HEK293 (cell line): ENCODE measurements around the gene MRPL20.
"Not testable (repeated sequence)": the region's sequence is repeated elsewhere in the genome, so short reads cannot be mapped to it uniquely, and the experiment has no call there.

ENCODE experiments used
- CTCF ChIA-PET: fragments of 350-600 bp; formaldehyde crosslinking; extraction: SDS; loops from one replicate; lab custom pipeline; 2021; ENCODE audit warnings: antibody characterized with exemption; lab: Yijun Ruan, JAX
- POLR2A ChIA-PET: fragments of 300-600 bp; formaldehyde crosslinking; extraction: SDS; loops from one replicate; lab custom pipeline; 2020; ENCODE audit warnings: antibody characterized with exemption, inconsistent platforms; lab: Yijun Ruan, JAX
- H3K27ac ChIP-seq: fragments of 200-500 bp; sonication (Bioruptor generic); 2 replicates; pipeline ENCODE4 v1.5.1; 2014; ENCODE audit warnings: low read depth, low read length, control low read depth, inconsistent platforms; ENCODE audit errors: extremely low read depth
- H3K36me3 ChIP-seq, 2 experiments: fragments of 200-500 bp in 1 of 2; sonication (Bioruptor generic) in 1 of 2; 1 replicate in 1 of 2; 2 replicates in 1 of 2; pipeline ENCODE4 v1.5.1; 2014 to 2017; ENCODE audit warnings: inconsistent platforms in 2 of 2, low read length in 2 of 2; ENCODE audit not compliant: control insufficient read depth in 2 of 2, insufficient read depth in 1 of 2
- H3K4me1 ChIP-seq: fragments of 200-500 bp; sonication (Bioruptor generic); 2 replicates; pipeline ENCODE4 v1.5.1; 2014; ENCODE audit warnings: mild to moderate bottlenecking, low read length, inconsistent platforms; ENCODE audit not compliant: control insufficient read depth, insufficient read depth
- H3K4me3 ChIP-seq: 2 replicates; pipeline ENCODE4 v1.5.1; 2011; ENCODE audit warnings: low read depth, mild to moderate bottlenecking, control low read depth, low read length, moderate library complexity
- H3K9me3 ChIP-seq: fragments of 200-500 bp; sonication (Bioruptor generic); 2 replicates; pipeline ENCODE4 v1.5.1; 2014; ENCODE audit warnings: low read depth, low read length, inconsistent platforms; ENCODE audit not compliant: control insufficient read depth, insufficient read depth
- GLIS2 ChIP-seq: fragments of 450-650 bp; formaldehyde crosslinking; IDR thresholded peaks from 2 replicates; pipeline ENCODE4 v1.5.1; 2016; ENCODE audit warnings: missing biosample characterization, missing genetic modification characterization
- INSM2 ChIP-seq: fragments of 450-650 bp; formaldehyde crosslinking; IDR thresholded peaks from 2 replicates; pipeline ENCODE4 v1.5.1; 2016; ENCODE audit warnings: missing biosample characterization, missing genetic modification characterization
- RBAK ChIP-seq: fragments of 450-650 bp; formaldehyde crosslinking; IDR thresholded peaks from 2 replicates; pipeline ENCODE4 v1.5.1; 2016; ENCODE audit warnings: missing biosample characterization, missing genetic modification characterization
- ZBTB6 ChIP-seq: fragments of 450-650 bp; formaldehyde crosslinking; IDR thresholded peaks from 2 replicates; pipeline ENCODE4 v1.5.1; 2017; ENCODE audit warnings: missing biosample characterization, missing genetic modification characterization
- ZNF138 ChIP-seq: fragments of 450-650 bp; formaldehyde crosslinking; IDR thresholded peaks from 2 replicates; pipeline ENCODE4 v1.5.1; 2016; ENCODE audit warnings: missing biosample characterization, missing genetic modification characterization, borderline replicate concordance
- ZNF140 ChIP-seq: fragments of 450-650 bp; formaldehyde crosslinking; IDR thresholded peaks from 2 replicates; pipeline ENCODE4 v1.5.1; 2016; ENCODE audit warnings: missing biosample characterization, missing genetic modification characterization
- ZNF350 ChIP-seq: fragments of 450-650 bp; formaldehyde crosslinking; IDR thresholded peaks from 2 replicates; pipeline ENCODE4 v1.5.0; 2017; ENCODE audit warnings: missing biosample characterization, mild to moderate bottlenecking, missing genetic modification characterization
- ZNF354C ChIP-seq: fragments of 450-650 bp; formaldehyde crosslinking; IDR thresholded peaks from 2 replicates; pipeline ENCODE4 v1.5.1; 2016; ENCODE audit warnings: missing biosample characterization, missing genetic modification characterization, low read depth, borderline replicate concordance
- ZNF571 ChIP-seq: fragments of 450-650 bp; formaldehyde crosslinking; IDR thresholded peaks from 2 replicates; pipeline ENCODE4 v1.5.0; 2017; ENCODE audit warnings: missing biosample characterization, missing genetic modification characterization
- ZNF600 ChIP-seq: fragments of 450-650 bp; formaldehyde crosslinking; IDR thresholded peaks from 2 replicates; pipeline ENCODE4 v1.5.1; 2016; ENCODE audit warnings: missing biosample characterization, missing genetic modification characterization
- ZNF677 ChIP-seq: fragments of 450-650 bp; IDR thresholded peaks from 2 replicates; pipeline ENCODE4 v1.5.0; 2018; ENCODE audit warnings: missing biosample characterization, mild to moderate bottlenecking, missing genetic modification characterization, moderate library complexity

The MRPL20 gene

GRCh38 chr1:1419363-1419812, 12.3 kb upstream of the MRPL20 start:
- Histone ChIP-seq H3K4me1 (no peaks in the 10 kb centered on the region), H3K4me3 (no peak overlapping the region), H3K9me3 (no peaks in the 10 kb centered on the region), H3K27ac (no peak overlapping the region), H3K36me3 (no peaks in the 10 kb centered on the region)
- TF ChIP-seq GLIS2 (no peak), ZNF571 (no peak), RBAK (tag by site-specific recombination) (no peak), ZNF354C (tag by site-specific recombination) (no peak), ZNF350 (tag by site-specific recombination) (no peak), ZNF138 (tag by site-specific recombination) (no peak), ZNF140 (tag by site-specific recombination) (no peak)
- ChIA-PET POLR2A (no interaction called here), CTCF (no interaction called here)

DNA sequence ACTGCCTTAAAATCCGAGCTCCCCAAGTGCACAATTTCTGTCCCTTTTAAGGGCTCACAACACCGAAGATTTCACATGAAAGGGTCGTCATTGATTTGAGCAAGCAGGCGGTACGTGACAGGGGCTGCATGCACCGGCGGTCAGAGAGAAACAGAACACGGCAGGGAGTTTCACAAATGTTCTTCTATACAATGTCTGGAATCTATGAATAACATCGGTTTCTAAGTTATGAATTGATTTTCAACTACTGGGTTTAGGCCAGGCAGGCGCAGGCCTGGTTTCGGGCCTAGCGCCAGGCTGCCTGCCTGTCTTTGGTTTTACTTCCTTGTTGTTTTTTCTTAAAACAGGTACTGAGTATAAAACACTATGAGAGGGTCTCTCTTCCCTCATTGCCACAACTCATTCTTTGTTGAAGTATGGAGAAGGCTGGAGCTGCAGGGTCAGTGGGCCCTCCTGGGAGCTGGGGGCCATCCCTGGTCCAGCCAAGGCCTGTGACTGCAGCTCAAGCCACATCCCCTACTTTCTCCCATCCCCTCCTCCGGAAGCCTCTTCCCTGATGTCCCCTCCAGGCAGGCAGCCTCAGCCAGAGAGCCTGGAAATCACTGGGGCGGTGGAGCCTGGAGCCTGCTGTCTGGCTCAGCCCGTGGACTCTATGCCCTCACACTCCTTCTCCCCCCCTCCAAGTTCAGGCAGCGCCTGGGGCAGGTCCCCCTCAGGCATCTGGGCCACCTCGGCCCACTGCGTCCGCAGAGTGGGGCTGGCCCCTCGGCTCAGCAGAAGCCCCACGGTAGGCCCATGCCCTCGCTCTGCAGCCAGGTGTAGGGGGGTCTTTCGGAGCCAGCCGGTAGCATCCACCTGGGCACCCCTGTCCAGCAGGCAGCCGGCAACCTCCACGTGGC, 11.6 kb upstream of the MRPL20 start:
- Histone ChIP-seq H3K36me3 (no peaks in the 10 kb centered on the region), H3K27ac (no peak overlapping the region), H3K9me3 (no peaks in the 10 kb centered on the region), H3K4me3 (no peak overlapping the region)
- POLR2A ChIA-PET, result no interaction called here
- no peak for TF ChIP-seq INSM2 (tag by site-specific recombination)
- peak; percentile 45; the same call in 1 of the 2 replicates for TF ChIP-seq ZBTB6 (tag by site-specific recombination)
- TF ChIP-seq, all 188 proteins: peak for 1
- no peaks in the 10 kb centered on the region for H3K4me1 ChIP-seq
- CTCF ChIA-PET, result no interaction called here

- H3K36me3 ChIP-seq, H3K9me3 ChIP-seq, CTCF ChIA-PET, H3K4me3 ChIP-seq, POLR2A ChIA-PET, H3K4me1 ChIP-seq, H3K27ac ChIP-seq: not testable (repeated sequence)
- TF ChIP-seq ZNF677 (tag by site-specific recombination), result peak; percentile 72
- TF ChIP-seq ZNF600 (tag by site-specific recombination), result peak; percentile 49; the same call in 1 of the 2 replicates
These were observed 10.9 kb upstream of the MRPL20 start for GRCh38 chr1:1417825-1418463.

DNA sequence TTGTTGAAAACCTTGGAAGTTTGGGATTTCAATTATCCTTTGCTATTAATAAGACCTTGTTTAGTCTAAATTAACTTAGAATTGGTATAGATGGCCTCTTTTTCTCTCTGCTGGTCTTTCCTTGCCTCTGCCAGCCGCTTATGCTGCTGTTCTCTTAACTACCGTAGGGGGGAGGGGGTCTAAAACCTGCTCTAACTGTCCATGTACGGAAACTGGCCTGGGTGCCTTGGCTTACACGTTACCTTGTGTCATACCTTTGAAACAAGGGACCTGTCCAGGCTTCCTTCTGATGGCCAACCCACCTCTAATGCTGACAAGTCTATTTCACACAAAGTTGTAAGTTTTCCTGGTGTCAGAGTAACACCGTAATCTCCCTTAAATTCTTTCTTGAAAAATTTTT, 10.3 kb upstream of the MRPL20 start:
- CTCF ChIA-PET, POLR2A ChIA-PET, H3K27ac ChIP-seq, H3K36me3 ChIP-seq, H3K4me1 ChIP-seq, H3K4me3 ChIP-seq, H3K9me3 ChIP-seq: not testable (repeated sequence)
